GM19099 (cell line): Measurements from ENCODE around the gene STPG1.

Source experiments
- POLR2A ChIP-seq: IDR thresholded peaks from 3 replicates; pipeline ENCODE4 v1.6.1; 2011; ENCODE audit warnings: low read depth; ENCODE audit not compliant: insufficient read length; ENCODE audit errors: extremely low read depth

The STPG1 gene

DNA sequence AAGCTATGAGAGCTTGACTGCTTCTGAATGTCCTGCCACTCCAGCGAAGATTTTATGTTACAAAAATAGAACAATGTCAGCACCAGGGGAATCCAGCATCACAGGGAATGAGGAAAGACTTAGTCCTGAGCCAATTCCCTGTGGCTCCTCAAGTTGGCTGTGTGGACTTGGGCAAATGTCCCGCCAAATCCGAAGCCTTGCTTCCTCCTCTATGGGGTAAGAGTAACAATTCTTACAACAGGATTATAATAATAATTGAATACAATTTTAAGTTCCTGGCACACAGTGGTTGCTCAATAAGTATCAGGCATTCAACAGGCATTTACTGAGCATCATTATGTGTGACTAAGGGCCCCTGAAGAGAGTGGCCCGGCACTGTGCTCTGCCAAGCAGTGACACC, 44.4 kb downstream of the STPG1 start:
- no peak for TF ChIP-seq POLR2A

DNA sequence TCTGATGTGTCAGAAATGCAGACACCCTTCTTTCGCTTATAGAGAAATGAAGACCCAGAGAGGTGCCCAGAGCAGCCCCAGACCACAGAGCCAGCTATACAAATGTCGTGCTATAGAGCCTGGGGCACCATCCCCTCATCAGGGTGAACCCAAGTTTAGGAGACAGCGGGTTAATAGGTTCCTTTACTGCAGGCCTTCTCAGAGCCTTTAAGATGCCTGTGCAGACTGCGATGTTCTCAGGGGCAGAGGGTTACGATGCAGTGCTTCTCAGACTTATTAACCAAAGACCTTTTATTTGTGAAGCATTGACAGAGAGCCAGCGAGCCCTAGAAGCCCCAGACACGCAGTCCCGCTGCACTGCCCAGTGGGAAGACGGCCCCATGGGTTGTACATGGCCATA, 46.9 kb downstream of the STPG1 start:
- no peak for TF ChIP-seq POLR2A

DNA sequence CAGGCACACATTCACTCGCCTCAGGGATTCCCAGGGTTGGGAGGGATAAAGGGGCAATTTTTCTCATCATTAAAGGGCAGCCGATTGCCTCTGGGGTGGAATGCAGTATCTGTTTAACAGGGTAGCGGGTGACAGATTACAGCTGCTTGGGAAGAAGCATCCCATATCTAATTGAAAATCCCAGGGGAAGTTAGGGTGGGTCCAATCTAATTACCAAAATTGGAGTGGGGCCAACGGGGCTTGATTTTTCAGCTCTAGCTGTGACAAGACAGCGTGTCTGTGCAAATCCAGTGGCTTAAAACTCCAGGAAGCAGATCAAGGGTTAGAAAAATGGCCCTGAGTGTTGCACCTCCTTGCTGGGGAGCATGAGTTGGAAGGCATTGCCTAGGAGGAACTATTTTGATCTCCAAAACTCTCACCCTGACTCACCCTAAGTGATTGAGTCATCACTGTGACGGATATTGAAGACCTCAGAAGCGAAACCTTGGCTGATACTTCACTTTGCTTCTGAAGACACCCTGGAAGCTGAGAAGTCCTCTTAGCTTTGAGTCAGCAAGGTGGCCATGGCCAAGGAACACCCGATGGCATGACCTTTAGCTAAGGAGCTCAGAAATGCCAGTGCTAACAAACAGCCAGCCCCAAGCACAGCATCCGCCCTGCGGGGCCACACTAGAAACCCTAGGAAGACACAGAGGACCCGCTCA, 48.5 kb downstream of the STPG1 start:
- no peak for TF ChIP-seq POLR2A

DNA sequence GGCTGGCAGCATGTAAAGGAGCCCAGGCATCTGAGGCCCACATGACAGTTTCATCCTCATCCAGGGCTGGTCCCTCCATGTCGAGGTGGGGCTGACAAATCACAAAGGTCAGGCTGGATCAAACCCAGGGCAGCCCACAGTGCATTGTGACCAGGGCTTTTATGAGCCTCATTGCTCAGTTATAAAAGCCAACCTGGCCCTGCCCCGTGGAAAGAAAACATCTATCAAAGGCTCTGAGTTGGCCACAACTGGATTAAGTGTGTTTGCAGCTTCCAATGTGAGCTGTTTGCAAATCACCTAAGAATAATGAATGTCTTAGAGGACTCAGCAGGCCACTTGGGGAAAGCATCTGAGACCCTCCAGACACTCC, 49.0 kb downstream of the STPG1 start:
- TF ChIP-seq POLR2A = no peak

DNA sequence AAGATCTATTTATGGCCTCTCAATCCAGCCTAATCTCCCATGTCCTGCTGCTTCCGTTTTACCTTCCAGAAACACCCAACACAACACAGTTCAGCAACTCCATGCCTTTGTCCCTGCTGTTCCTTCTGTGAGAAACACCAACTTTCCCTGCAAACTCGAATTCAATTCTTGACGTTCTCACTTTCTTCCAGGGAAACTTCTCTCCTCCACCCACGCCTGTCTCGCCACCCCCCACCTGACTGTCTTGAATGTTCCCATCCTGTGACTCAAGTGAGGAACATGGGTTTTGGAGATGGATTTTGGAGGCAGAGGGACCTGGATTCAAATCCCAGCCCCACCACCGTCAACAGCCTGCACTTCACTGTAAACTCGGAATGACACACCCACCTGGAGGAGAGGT, 49.6 kb downstream of the STPG1 start:
- no peak for TF ChIP-seq POLR2A

DNA sequence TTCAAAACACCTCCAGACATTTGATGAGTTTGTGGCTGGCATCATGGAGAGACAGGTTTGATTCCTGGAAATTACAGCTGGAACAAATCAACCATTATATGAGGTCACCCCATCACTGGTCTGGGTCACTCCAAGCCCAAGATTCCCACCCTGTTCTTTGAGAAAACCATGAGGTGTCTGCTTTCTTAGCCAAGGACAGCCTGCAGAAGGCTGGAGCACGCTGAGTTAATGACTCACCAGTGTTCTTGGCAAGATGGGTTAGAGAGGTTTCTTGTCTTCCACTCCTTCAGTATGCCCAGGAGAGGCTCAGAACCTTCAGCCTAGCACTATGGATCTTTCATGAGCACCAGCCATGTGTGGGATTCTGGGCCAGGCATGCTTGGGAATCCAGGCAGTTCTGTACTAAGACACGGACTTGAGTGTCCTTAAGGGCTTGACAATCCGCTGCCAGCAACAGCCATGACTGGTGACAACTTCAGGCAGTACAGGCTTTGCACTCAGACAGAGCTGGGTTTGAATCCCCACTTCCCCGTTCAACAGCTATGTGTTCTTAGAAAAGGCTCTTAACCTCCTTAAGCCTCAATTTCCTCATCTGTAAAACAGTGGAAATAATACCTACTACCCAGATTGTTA, 50.5 kb downstream of the STPG1 start:
- no peak for TF ChIP-seq POLR2A

DNA sequence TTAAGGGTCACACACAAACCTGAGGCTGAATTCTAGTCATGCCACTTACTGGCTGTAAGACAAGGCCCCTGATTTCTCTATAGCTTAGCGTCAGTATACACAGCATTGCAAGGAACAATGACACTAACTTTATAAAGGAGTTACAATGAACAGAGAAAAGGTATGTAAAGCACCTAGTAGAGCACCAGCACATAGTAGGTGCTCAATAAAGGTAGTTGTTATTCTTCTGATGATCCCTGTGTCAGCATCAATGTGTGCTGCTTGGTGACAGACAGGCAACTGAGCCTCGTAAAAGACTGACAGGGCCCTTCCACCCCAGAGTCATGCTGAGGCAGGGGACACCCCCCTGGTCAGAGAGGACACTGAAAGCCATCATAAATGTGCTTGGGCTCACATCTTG, 51.2 kb downstream of the STPG1 start:
- no peak for TF ChIP-seq POLR2A

DNA sequence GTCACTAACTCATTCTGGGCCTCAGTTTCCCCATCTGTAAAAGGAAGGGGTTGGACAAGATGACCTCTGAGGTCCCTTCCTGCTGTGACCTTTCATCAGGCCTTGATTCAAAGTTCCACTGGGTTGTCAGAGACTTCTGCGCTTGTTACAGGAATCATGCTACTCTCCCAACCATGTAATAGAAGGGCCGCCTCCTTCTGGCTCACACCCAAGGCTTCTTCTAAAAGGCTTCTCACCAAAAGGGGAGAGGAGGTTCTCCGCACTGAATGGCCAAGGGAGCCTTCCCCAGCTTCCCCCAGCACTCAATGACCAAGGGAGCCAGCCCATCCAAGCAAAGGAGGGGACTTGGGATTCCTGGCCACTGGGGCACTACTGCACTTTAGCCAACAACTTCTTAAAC, 51.8 kb downstream of the STPG1 start:
- TF ChIP-seq POLR2A = no peak

DNA sequence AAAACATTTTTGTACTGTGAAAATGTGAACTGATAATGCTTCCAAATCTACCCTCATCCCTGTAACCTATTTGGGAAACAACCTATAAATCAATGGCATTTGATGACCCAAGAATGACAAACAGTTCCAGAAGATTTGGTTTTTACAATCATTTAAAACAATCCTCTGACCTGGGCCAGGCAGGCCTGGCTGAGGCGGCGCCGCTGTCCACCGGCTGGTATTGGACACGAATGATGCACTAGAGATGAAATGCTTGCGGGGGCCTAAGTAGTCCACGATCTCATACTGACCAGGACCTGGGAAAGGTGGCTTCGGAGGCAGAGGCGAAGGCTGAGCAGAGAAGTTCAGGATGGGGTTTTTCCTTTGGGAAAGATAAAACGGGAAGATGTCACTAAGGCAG, 52.9 kb downstream of the STPG1 start:
- no peak for TF ChIP-seq POLR2A

DNA sequence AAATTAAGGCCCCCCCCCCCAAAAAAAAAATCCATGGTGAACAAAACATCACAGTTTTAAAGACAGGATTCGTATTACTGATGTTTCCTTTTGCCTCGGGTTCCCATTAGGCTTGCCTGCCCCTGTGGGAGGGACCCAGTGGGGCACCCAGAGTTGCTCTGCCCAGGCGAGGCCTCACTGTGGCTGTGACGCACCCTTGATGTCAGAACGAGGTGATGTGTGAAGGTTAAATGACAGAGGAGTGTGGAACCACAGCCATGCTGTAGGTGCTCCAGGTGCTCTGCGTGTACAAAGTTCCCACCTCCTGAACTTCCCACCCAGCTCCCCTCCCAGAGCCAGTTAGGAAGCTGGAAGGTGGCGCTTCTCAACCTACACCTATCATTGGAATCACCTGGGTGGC, 56.5 kb downstream of the STPG1 start:
- TF ChIP-seq POLR2A = no peak

DNA sequence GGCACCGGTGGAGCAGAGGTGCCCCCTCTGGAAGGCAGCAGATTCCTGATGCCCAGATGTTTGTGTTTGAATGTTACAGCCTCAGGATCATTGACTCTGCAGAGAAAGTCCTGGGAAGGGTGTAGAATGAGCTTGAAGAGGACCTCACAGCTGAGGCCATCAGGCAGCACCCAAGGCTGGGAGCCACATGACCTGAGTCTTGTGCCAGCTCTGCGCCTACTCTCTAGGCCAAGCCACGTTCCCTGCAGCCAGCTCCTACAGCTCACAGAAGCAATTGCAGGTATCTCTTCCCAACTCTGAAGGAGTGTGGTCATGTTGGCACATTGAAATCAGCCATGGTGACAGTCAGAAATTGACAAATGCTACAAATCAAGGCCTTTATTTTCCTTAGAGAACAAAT, 58.1 kb downstream of the STPG1 start:
- no peak for TF ChIP-seq POLR2A

DNA sequence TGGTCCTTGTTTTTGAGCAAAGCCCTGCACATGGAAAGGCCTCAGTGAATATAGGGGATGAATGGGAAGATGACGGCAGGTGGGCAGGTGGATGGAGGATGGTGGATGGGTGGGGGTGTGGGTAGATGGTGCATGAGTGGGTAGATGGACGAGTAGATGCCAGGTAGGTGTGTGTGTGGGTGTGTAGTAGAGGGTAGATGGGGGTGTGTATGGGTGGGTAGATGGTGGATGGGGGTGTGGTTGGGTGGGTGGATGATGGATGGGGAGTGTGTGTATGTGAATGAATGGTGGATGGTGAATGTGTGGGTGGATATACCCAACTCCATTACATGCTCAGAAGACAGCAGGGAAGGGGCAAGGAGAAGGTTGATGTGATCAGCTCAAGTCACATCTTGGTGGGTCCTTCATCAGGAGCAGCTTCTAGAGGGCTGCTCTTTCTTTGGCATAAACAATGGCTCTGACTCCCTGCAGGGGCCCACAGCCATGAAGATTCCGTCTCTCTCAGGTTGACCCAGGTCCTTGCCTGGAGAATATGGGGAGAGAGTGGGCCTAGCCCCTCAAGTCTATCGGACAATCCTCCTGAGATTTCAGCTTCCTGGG, 60.2 kb downstream of the STPG1 start:
- no peak for TF ChIP-seq POLR2A

DNA sequence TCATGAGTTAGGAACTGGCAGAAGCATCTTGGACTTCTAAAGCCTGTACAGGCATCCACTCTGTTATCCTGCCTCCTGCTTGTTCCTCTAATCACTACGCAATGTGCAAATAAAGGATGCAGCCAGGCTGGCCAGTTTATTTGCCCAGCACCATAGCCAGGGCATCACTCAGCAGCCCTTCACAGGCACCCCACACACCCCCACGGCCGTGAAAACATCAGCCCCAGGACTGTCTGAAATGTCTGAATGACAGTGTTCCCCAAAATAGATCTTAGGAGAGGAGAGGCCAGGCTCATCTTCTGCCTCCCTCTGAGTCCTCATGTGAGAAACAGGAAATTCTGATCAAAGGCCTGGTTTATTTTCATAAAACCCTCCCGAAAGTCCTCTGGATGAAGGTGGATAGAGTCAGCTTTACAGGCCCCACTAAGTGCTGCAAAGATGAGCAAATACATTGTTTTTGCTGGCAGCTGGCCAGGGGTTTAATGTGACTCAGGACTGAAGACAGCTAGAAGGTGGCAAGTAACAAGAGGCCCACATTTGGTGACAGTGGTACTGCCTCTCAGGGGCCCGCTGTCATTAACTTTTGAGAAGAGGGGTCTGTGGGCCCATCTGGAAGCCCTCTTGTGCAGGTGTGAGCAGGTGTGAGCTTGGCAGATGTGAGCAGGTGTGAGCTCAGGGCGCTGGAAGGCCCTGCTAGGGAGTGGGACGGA, 61.5 kb downstream of the STPG1 start:
- no peak for TF ChIP-seq POLR2A

DNA sequence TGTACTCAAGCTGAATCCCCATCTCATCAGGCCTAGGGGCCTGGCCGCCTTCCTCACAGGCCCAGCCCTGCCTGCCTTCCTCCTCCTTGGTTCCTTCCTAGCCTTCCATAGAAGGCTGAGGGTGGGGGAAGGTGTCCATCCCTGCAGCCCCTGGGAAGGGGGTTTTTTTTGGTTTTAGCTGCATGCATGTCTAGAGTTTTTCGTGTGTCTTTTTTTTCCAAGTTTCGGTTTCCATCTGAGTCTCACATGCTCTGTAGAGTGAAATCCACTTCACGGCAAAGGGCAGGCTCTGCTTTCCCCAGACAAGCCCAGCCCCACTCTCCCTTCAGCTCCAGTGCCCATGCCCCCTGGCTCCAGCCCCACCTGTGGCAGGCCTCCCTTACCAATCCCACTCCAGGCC, 62.3 kb downstream of the STPG1 start:
- TF ChIP-seq POLR2A = no peak

DNA sequence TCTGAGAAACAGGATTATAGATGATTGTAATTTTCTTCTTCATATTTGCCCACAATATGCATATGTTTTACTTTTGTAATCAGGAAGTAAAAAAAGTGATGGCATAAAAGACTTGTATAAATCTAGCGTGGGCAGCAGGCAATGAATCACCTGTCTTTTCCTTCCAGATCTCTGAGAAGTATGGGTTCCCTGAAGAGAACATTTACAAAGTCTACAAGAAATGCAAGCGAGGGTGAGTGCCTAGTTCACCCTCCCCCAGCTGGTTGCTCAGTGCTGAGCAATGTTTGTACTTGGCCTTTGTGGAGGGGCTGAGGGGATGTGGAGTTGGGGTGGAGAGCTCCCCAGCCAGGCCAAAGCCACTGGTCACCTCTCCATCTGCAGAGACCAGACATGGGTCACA, 63.7 kb downstream of the STPG1 start:
- TF ChIP-seq POLR2A = no peak

DNA sequence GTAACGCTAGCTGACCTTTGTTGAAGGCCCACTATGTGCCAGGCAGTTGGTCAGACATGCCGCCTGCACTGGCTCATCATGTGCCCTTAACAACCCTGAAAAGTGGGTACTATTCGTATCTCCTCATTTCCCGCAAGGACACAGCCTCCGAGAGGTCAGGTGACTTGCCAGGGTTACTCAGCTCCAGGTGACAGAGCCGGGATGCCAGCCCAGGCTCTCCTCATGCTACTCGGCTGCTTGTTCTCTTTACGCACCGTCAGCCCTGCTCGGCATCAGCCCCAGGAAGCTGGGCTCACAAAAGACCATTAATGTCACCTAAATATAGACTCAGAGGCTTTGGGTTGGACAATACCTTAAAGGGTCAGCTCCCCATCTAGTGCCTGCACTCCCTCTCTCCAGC, 65.4 kb downstream of the STPG1 start:
- no peak for TF ChIP-seq POLR2A
